Neural cell (in vitro differentiated cells): ENCODE measurements around the gene SRSF12.
"Not testable (repeated sequence)": the region's sequence is repeated elsewhere in the genome, so short reads cannot be mapped to it uniquely, and the experiment has no call there.

Source experiments
- EZH2 ChIP-seq: fragments of 200-600, 300-800 bp; shearing (Covaris generic), sonication (generic); IDR thresholded peaks from 2 replicates; pipeline ENCODE4 v1.6.1; 2014; ENCODE audit warnings: antibody characterized with exemption, low read length, borderline replicate concordance, mild to moderate bottlenecking; ENCODE audit not compliant: insufficient read depth, poor library complexity, severe bottlenecking
- POLR2AphosphoS5 ChIP-seq: IDR thresholded peaks from 2 replicates; pipeline ENCODE4 v1.6.1; 2012
- TF ChIP-seq, protein P1 (sequence below): fragments of 450-650 bp; IDR thresholded peaks from 2 replicates; pipeline ENCODE4 v1.5.1; 2014; ENCODE audit warnings: antibody characterized with exemption, mild to moderate bottlenecking, moderate library complexity; ENCODE audit not compliant: poor library complexity, severe bottlenecking

- TF ChIP-seq POLR2AphosphoS5, EZH2: not testable (repeated sequence)
- TF ChIP-seq, protein P1, sequence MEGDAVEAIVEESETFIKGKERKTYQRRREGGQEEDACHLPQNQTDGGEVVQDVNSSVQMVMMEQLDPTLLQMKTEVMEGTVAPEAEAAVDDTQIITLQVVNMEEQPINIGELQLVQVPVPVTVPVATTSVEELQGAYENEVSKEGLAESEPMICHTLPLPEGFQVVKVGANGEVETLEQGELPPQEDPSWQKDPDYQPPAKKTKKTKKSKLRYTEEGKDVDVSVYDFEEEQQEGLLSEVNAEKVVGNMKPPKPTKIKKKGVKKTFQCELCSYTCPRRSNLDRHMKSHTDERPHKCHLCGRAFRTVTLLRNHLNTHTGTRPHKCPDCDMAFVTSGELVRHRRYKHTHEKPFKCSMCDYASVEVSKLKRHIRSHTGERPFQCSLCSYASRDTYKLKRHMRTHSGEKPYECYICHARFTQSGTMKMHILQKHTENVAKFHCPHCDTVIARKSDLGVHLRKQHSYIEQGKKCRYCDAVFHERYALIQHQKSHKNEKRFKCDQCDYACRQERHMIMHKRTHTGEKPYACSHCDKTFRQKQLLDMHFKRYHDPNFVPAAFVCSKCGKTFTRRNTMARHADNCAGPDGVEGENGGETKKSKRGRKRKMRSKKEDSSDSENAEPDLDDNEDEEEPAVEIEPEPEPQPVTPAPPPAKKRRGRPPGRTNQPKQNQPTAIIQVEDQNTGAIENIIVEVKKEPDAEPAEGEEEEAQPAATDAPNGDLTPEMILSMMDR, result not testable (repeated sequence)
Measured at GRCh38 chr6:89064931-89065330, 52.9 kb downstream of the SRSF12 start.
